Right cardiac atrium (tissue), 5 donors: Measurements from ENCODE around the gene KRT2. TPM values are rescaled to one million over a fixed set of nuclear protein-coding genes. Genes with fewer than 3 reads are reported as not detected.

Experiments used
- ATAC-seq, 2 donors: fragments of 200-7000 bp; cut with Tn5 transposase; one replicate each; pipeline versions ENCODE4 v1.8.0 to v1.9.1; 2020; ENCODE audit warnings: moderate library complexity in 2 of 2, mild to moderate bottlenecking in 1 of 2
- DNase-seq, 3 donors: peaks; one replicate each; pipeline ENCODE4 v3.0.0-alpha.2; 2020
- H3K27ac ChIP-seq: one replicate; pipeline ENCODE4 v1.5.1; 2013; ENCODE audit warnings: mild to moderate bottlenecking, low read length, control low read depth, moderate library complexity
- H3K27me3 ChIP-seq: one replicate; pipeline ENCODE4 v1.6.1; 2013; ENCODE audit not compliant: control insufficient read depth, insufficient read depth
- H3K4me1 ChIP-seq: one replicate; pipeline ENCODE4 v1.6.1; 2013; ENCODE audit warnings: low read length; ENCODE audit not compliant: control insufficient read depth, insufficient read depth
- H3K4me3 ChIP-seq: one replicate; pipeline ENCODE4 v1.5.1; 2013; ENCODE audit warnings: low read length, control low read depth
- H3K9me3 ChIP-seq: one replicate; pipeline ENCODE4 v1.6.1; 2013; ENCODE audit warnings: low read length; ENCODE audit not compliant: control insufficient read depth
- WGBS: extraction: QIAGEN DNeasy Blood & Tissue Kit; methylation state at CpG from one replicate; pipeline ENCODE4 v1.1.7; 2013; 5-methylcytosine and 5-hydroxymethylcytosine counted together
- intact Hi-C, 4 donors: fragments of 100-400 bp; cut with DNase I; formaldehyde crosslinking; loops; one replicate each; pipeline versions ENCODE4 v1.11.0 to v1.14.0; 2022 to 2023
- polyA plus RNA-seq: library from polyadenylated mRNA; stranded (reverse); fragments of 200-250 nt; gene quantifications from one replicate; pipeline ENCODE4 v1.2.3, GENCODE V29; 2013
- total RNA-seq, 4 donors: library from RNA; stranded (reverse); fragmentation: NEBNext Ultra II Directional; extraction: Animal tissue kit (Norgen Biotek cat#: 25700); gene quantifications; one replicate each; pipeline ENCODE4 v1.2.1, GENCODE V29; 2021
- donor health status: healthy with polysubstance abuse.
- donor health status: DM: no; HTN: yes; CAD: no.
- donor health status: DM: no; HTN: no; CAD: no.
- donor health status: DM: no; HTN: yes; CAD: no; lungs with severe emphysema.
- donor health status: DM: yes; HTN: yes; CAD: no.

Gene KRT2
- total and polyA plus RNA-seq, 5 donors = not detected

DNA sequence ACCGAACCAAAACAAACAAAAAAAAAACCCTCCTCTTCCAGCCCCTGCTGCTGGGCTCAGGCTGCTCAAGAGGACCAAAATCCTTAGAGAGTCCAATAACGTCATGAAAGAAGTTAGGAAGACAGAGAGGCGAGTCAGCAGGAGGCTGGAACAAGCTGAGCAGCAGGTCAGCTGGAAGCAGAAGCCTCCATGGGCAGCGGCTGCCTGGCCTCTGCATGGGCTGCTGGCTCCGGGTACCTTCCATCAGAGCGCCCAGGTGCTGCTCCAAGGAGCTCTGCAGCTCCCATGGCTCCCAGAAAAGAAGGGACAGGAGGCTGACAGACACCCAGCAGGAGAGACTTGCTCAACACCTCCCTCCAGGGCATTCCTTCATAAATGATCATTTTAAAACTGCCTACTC, 3.2 kb upstream of the KRT2 start:
- no peak overlapping the region for H3K4me3 ChIP-seq
- DNase-seq (no peak), ATAC-seq (no peak)
- intact Hi-C loops = no loop called here
- WGBS = 52% methylated on average over 6 of the region's 6 CpGs
- no peak overlapping the region for H3K27ac ChIP-seq
- H3K9me3 ChIP-seq = no peaks in the 10 kb centered on the region
- H3K4me1 ChIP-seq = peaks cover 2% of the 10 kb centered on the region
- no peaks in the 10 kb centered on the region for H3K27me3 ChIP-seq

- Histone ChIP-seq H3K27ac (no peak overlapping the region), H3K4me3 (no peak overlapping the region), H3K4me1 (no peaks in the 10 kb centered on the region), H3K9me3 (no peaks in the 10 kb centered on the region), H3K27me3 (no peaks in the 10 kb centered on the region)
- 66% methylated on average over 12 of the region's 12 CpGs for WGBS
- intact Hi-C loops = no loop called here
- no peak for DNase-seq
- peak in 1 of 2 donors; percentile 63 for ATAC-seq
Measured at GRCh38 chr12:52650520-52651081, 1.4 kb downstream of the KRT2 start.

GRCh38 chr12:52649066-52649465, 2.9 kb downstream of the KRT2 start:
- Histone ChIP-seq H3K4me1 (no peaks in the 10 kb centered on the region), H3K27me3 (no peaks in the 10 kb centered on the region), H3K9me3 (no peaks in the 10 kb centered on the region), H3K27ac (no peak overlapping the region), H3K4me3 (no peak overlapping the region)
- ATAC-seq (no peak), DNase-seq (no peak)
- intact Hi-C loops = no loop called here
- 71% methylated on average over 6 of the region's 6 CpGs for WGBS

DNA sequence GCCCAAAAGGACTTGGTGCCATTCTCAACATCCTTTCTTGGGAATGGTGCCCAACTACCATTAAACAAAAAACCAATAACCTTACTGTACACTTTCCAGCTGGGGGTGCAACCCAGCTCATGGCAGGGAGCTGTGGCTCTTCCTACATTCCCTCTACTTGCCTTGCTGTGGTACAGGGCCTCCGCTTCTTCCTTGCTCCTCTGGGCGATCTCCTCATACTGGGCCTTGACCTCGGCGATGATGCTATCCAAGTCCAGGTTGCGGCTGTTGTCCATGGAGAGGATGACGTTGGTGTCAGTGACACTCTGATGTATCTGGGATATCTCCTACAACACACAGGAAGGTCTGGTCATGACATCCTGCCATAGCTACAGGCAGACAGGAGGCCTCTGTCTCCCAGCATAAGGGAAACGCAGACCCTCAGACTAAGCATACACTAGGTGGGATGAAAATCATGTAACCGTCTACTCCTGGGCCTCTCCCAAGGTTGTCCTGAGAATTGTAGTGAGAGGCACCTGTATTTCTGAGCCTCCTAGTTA, 3.9 kb downstream of the KRT2 start:
- intact Hi-C loops = no loop called here
- ATAC-seq = no peak
- H3K4me1 ChIP-seq = no peaks in the 10 kb centered on the region
- no peaks in the 10 kb centered on the region for H3K27me3 ChIP-seq
- no peaks in the 10 kb centered on the region for H3K9me3 ChIP-seq
- 87% methylated on average over 8 of the region's 8 CpGs for WGBS
- H3K4me3 ChIP-seq = no peak overlapping the region
- no peak overlapping the region for H3K27ac ChIP-seq
- no peak for DNase-seq

GRCh38 chr12:52647601-52648000, 4.4 kb downstream of the KRT2 start:
- Histone ChIP-seq H3K4me3 (no peak overlapping the region), H3K27me3 (no peaks in the 10 kb centered on the region), H3K4me1 (no peaks in the 10 kb centered on the region), H3K9me3 (no peaks in the 10 kb centered on the region), H3K27ac (no peak overlapping the region)
- DNase-seq (no peak), ATAC-seq (no peak)
- whole genome bisulfite sequencing = 87% methylated on average over 9 of the region's 9 CpGs
- intact Hi-C loops = no loop called here

DNA sequence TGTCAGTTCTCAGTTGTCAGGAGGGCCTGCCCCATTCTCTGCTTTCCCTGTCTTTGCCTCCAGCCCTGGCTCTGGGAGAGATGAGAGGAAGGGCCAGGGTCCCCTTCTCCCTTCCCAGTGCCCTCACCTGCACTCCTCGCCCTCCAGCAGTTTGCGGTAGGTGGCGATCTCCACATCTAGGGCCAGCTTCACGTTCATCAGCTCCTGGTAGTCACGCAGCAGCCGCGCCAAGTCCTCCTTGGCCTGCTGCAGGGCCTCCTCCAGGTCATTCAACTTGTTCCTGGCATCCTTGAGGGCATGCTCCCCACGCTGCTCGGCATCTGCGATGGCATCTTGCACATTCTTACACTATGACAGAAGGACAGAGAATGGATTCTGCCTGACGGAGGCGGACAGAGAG, 5.4 kb downstream of the KRT2 start:
- 80% methylated on average over 12 of the region's 12 CpGs for WGBS
- DNase-seq (no peak), ATAC-seq (no peak)
- no peak overlapping the region for H3K27ac ChIP-seq
- intact Hi-C loops = no loop called here
- H3K27me3 ChIP-seq = no peaks in the 10 kb centered on the region
- H3K9me3 ChIP-seq = no peaks in the 10 kb centered on the region
- no peaks in the 10 kb centered on the region for H3K4me1 ChIP-seq
- no peak overlapping the region for H3K4me3 ChIP-seq

DNA sequence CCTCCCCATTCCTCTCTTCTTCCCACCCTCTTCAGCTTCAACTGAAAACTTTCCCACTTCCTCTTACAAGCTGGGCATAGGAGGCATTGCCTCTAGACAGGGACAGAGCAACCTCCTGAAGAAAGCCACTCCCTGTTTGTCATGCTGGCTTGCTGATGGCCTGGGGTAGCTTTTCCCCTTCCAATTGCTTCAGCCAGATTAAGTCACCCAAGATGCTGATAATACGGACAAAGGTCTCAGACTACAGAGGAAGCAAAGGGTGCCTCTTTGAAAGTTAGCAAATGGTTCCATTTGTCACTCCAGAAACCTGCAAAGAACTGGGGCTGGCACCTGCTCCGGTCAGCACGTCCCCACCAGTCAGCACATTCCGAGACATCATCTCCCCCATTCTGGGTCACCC, 6.0 kb downstream of the KRT2 start:
- H3K27me3 ChIP-seq = no peaks in the 10 kb centered on the region
- H3K9me3 ChIP-seq = no peaks in the 10 kb centered on the region
- H3K27ac ChIP-seq = no peak overlapping the region
- H3K4me1 ChIP-seq = no peaks in the 10 kb centered on the region
- intact Hi-C loops = no loop called here
- H3K4me3 ChIP-seq = no peak overlapping the region
- 61% methylated on average over 4 of the region's 4 CpGs for WGBS
- ATAC-seq (no peak), DNase-seq (no peak)

DNA sequence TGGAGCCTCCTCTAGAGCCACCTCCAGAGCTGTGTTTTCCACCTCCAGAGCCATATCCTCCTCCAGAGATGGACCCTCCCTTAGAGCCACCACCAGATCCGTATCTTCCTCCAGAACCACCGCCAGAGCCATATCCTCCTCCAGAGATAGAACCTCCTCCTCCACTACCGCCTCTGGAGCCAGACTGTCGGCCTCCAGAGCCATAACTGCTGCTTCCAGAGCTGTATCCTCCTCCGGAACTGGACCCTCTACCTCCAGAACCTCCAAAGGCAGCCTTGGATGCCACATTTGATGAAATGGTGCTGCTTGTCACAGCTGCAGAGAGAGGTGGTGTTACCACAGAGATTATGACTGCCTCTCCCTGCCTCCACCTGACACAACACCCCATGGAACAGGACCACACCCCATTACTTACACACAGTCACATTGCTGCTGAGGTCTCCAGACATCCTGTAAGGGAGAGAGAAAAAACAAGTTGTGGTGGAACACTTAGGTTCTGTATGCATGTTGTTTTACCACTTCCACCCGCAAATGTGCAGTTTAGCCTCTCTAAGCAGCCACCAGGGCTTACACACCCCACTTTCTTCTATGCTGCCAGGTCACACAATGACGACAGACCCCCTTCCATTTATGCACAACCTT, 6.8 kb downstream of the KRT2 start:
- no peaks in the 10 kb centered on the region for H3K9me3 ChIP-seq
- DNase-seq (no peak), ATAC-seq (no peak)
- intact Hi-C loops = no loop called here
- no peaks in the 10 kb centered on the region for H3K27me3 ChIP-seq
- no peak overlapping the region for H3K27ac ChIP-seq
- H3K4me3 ChIP-seq = no peak overlapping the region
- no peaks in the 10 kb centered on the region for H3K4me1 ChIP-seq
- WGBS = 71% methylated on average over 7 of the region's 7 CpGs

GRCh38 chr12:52644078-52644415, 8.0 kb downstream of the KRT2 start:
- no peak overlapping the region for H3K4me3 ChIP-seq
- no peaks in the 10 kb centered on the region for H3K4me1 ChIP-seq
- H3K27ac ChIP-seq = no peak overlapping the region
- WGBS = 90% methylated on average over 6 of the region's 6 CpGs
- no peak for ATAC-seq
- intact Hi-C loops = no loop called here
- no peaks in the 10 kb centered on the region for H3K9me3 ChIP-seq
- no peaks in the 10 kb centered on the region for H3K27me3 ChIP-seq
- DNase-seq = no peak

DNA sequence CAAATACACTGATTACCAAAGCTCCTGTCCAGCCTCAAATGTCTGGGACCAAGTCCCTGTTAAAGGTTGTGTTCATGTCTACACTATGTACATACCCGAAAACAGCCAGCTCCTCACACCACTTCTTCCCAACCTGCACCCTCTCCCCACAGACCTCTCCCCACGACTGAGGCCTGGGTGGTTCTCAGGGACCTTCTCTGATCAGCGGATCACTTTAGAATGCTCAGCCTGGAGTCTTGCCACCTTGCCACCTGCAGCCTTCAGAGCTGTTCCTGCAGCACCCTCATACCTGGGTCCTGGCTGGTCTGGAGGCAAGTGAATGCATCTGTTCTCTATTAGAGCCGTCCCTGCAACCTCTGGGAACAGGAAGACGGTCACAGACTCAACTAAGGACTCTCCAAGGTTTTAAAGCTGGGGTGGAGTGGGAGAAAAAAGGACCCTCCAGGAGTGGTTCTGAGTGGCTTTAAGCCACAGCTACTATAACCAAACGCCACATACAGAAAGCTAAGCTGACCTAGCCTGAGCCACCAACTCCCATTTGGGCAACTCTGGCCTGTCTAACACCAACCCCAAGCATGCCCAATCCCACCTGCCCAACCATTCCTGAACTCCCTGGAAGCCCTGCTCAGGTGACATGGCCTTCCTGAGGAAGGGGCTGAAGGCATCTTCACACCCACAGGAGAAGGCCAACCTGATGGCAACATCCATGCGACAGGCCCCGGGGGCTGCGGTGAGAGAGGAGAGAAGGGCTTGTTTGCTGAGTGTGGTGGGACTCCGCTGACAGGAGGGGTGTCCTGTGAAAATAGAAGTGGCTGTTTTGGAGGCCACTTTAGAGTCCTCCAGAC, 8.6 kb downstream of the KRT2 start:
- Histone ChIP-seq H3K4me3 (no peak overlapping the region), H3K27me3 (no peaks in the 10 kb centered on the region), H3K4me1 (no peaks in the 10 kb centered on the region), H3K9me3 (no peaks in the 10 kb centered on the region), H3K27ac (no peak overlapping the region)
- WGBS = 85% methylated on average over 10 of the region's 10 CpGs
- intact Hi-C loops = no loop called here
- no peak for ATAC-seq
- no peak for DNase-seq

GRCh38 chr12:52641468-52641867, 10.5 kb downstream of the KRT2 start:
- WGBS = 71% methylated on average over 4 of the region's 4 CpGs
- no peaks in the 10 kb centered on the region for H3K4me1 ChIP-seq
- ATAC-seq (no peak), DNase-seq (no peak)
- H3K27me3 ChIP-seq = no peaks in the 10 kb centered on the region
- no peak overlapping the region for H3K27ac ChIP-seq
- intact Hi-C loops = no loop called here
- H3K9me3 ChIP-seq = no peaks in the 10 kb centered on the region
- H3K4me3 ChIP-seq = no peak overlapping the region
